HG02981 (cell line): ENCODE results near the gene LOXHD1.

Experiments used
- ATAC-seq: cut with Tn5 transposase; IDR thresholded peaks from one replicate; pipeline ENCODE4 v1.9.1; 2021; ENCODE audit warnings: mild to moderate bottlenecking, moderate library complexity; ENCODE audit not compliant: unreplicated experiment

The LOXHD1 gene

DNA sequence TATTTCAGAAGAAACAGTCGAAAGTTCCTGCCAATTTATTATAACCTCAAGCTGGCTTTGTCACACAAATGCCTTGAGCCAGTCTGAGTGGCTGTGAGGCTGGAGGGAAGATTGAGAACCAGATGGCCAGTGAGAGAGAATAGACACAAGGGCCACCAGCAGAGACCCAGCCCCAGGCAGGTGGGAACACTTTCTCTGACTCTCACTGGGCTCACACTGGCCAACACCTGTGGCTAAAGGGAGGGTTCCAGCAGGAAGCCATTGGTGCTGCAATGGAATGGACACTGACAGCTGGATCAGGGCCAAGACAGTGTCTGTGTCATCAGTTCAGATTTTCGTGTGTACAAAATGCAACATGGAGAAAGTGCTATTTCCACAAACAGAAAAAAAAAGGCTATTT lies 29.9 kb downstream of the LOXHD1 start:
- ATAC-seq: no peak

- ATAC-seq: no peak
These were observed 32.0 kb downstream of the LOXHD1 start for GRCh38 chr18:46625069-46625468.

DNA sequence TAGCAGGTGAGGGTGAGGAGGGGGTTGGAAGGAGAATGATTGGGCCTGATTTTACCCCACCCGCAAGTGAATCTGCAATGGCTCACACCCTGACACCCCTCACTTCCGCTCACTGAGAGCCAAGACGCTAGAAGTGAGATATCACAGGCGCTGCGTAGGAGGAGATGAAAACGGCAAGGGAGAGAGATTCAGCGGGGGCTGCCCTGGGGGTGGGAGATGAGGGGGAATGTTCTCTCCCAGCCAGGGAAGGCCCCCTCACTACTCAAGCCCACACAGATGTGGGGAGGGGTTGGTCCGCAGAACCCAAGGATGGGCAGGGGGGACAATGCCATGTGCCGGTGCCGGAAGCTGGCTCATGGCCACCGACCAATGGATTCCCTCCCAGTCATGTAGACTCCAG lies 32.9 kb downstream of the LOXHD1 start:
- ATAC-seq: no peak

- no peak for ATAC-seq
These were observed 33.5 kb downstream of the LOXHD1 start for GRCh38 chr18:46623541-46623940.

GRCh38 chr18:46622999-46623398 lies 34.0 kb downstream of the LOXHD1 start:
- ATAC-seq: no peak

- ATAC-seq: no peak
These were observed 34.6 kb downstream of the LOXHD1 start for GRCh38 chr18:46622451-46622850.

DNA sequence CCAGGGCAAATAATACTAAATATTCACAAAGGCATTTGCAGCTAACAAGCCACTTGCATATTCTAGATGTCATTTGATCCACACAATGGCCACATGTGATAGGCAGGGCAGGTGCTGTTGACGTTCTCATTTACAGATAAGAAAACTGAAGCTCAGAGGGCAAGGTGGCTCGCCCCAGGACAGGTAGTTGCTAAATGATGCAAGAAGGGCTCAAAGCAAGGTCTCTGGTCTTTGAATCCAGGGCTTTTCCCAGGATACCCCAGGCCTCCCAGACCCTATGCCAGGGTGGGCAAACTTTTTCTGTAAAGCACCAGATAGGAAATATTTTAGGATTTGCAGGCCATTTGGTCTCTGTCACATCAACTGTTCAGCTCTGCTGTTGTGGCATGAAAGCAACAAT lies 35.1 kb downstream of the LOXHD1 start:
- no peak for ATAC-seq

DNA sequence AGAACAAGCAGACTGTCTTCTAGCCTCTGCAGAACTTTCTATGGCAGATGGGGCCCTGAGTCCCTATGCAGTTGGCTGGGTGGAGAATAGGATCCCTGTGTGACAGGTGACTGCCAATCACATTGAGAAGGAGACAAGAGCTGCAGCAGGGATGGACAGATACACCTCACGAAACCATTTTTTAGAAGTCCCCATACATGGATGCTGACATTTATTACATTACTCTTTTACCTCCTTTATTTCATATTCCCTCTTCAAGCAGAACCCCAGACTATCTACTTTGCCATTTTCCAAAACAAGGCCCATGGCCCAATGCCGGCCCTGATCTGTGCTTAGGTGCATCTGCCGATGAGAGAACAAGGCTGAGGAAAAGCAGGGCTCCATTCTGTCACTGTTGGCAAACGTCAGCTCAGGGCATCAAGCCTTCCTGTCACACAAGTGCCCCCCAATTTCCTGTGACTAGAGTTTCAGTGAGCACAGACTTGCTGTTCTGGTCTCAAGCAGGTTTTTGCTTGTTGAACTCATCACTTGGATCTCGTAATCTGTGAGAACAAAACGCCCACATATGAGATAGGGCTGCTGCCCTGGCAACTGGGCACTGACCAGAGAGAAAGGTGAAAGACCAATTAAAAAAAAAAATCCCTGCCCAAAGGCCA lies 35.8 kb downstream of the LOXHD1 start:
- ATAC-seq: no peak

GRCh38 chr18:46619559-46619958 lies 37.5 kb downstream of the LOXHD1 start:
- no peak for ATAC-seq

DNA sequence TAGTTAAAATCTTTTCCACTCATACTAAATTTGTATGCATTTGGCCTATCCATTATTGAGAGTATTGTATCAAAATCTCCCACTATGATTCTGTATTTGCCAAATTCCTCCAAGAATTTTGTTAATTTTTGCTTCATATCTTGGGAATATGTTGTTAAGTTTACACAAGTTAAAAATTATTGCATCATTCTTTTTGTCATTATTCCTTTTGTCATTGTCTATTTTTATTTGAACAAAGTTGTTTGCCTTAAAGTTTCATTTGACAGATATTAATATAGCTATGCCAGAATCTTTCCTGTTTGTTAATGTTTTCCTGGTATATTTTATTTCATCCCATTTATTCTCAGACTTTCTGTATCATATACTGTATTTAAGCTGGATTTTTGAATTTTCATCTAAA lies 41.3 kb downstream of the LOXHD1 start:
- ATAC-seq: no peak

DNA sequence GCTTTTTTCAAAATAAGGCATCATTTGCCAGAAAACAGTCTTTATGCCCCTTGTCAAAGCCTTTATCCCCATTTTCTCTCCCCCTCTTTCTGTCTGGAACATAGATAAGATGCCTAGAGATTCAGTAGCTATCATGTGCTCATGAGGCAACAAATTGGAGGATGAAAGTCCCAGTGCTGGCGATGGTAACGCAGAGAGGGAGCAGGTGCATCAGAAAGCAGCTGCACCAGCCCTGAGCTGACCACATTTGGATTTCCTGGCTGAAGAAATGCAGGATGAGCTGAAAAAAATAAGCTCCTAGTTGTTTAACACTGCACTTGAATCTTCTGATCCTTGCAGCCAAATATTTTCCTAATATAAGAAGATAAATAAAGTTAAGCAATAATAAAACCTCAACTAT lies 48.0 kb downstream of the LOXHD1 start:
- no peak for ATAC-seq

DNA sequence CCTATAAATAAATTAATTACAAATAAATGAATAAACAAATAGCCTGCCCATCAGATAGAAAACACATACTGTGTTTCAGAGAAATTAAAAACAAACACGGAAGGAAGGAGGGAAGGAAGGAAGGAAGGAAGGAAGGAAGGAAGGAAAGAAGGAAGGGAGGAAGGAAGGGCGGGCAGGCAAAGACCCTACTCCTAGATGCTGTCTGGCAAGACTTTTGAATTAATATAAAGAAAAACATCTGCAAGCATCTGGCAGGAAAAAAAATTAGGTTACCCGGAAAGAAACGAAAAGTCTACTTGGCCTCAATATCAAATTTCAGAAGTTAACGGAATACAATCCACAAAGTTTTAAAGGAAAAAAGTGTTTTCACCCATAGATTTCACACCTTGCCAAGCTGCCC lies 49.1 kb downstream of the LOXHD1 start:
- ATAC-seq: no peak

GRCh38 chr18:46601141-46601805 lies 55.7 kb downstream of the LOXHD1 start:
- no peak for ATAC-seq

DNA sequence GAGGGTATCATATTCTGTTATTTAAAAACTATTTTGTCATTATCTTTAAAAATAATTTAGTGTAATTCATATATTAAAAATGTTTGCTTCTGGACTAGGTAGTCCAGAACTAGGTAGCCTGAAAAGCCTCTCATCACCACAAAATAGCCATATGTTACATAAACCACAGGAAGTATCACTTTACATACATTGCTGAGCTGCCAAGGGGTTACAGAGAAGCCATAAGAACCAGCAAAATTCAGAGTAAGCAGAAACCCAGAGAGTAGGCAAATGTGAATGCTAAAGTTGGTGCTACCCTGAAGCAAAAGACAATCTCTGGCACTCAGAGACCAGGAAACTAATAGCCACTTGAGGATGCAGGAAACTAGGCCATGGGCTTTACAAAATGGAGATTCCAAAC lies 60.9 kb downstream of the LOXHD1 start:
- no peak for ATAC-seq

GRCh38 chr18:46591783-46592391 lies 65.1 kb downstream of the LOXHD1 start:
- no peak for ATAC-seq

DNA sequence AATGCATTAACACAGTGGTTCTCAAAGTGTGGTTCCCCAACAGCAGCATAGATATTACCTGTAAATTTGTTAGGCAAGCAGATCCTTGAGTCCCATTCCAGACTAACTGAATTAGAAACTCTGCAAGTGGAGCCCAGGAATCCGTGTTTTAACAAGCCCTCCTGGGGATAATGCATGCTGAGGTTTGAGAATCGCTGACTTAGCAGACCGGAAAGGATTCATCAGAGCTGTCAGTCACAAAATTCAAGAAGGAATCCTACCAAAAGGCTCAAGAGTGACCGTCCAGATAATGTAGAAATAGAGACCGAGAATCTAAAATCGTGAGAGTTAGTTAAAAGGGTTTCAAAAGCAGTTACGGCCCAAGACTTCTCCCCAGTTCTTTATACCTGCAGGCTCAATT lies 66.9 kb downstream of the LOXHD1 start:
- ATAC-seq: no peak

DNA sequence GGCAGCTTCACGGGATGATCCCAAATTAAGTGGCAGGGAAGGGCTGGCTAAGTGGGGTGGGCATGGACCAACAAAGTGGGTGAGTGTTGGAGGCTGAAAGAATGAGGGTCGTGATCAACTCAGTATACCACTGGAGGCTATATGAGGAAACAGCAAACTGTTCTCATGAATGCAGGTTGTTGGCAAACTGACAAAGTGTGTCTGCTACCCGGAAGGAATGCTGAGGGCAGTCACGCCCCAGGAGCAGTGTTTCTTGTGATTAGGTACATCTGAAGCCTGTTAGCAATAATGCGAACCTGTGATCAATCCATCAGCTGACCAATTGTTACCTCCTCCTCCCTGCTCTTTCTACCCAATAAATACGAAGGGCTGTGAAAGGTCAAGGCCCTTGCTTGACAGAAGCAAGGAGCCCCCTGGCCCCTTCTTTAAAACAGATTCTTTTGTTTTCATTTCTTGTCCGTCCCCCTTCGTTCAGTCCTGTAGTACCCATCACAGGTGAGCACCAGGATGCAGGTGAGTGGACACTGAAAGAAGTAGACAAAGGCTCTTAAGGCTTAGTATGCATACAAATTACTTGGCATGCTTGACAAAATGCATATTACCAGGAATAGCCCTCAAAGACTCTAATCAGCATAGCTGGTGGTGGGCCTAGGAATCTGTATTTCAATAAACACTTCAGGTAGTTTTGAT lies 67.9 kb downstream of the LOXHD1 start:
- ATAC-seq: no peak

GRCh38 chr18:46587600-46587999 lies 69.4 kb downstream of the LOXHD1 start:
- ATAC-seq: no peak

GRCh38 chr18:46583711-46584110 lies 73.3 kb downstream of the LOXHD1 start:
- ATAC-seq: no peak

DNA sequence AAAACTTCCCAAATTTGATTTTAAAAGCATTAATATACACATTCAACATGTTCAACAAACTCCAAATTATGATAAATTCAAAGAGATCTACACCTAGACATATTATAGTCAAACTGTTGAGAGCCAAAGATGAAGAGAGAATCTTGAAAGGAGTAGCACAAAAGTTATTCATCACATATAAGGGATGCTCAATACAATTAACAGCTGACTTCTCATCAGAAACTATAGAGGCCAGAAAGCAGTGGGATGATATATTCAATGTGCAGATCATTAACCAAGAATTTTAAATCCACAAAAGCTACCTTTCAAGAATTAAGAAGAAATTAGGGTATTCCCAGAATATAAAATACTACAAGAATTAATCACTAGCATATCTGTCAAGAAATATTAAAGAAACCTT lies 75.4 kb downstream of the LOXHD1 start:
- ATAC-seq: no peak

GRCh38 chr18:46578987-46579386 lies 78.0 kb downstream of the LOXHD1 start:
- no peak for ATAC-seq

- ATAC-seq: no peak
These were observed 79.5 kb downstream of the LOXHD1 start for GRCh38 chr18:46577546-46577945.
